Muscle of arm (tissue), 12 donors: ENCODE data around the gene AATF. TPM values are rescaled to one million over a fixed set of nuclear protein-coding genes. Genes with fewer than 3 reads are reported as not detected.

Experiments used
- DNase-seq: peaks from one replicate; pipeline ENCODE4 v3.0.0-alpha.2; 2013
- polyA plus RNA-seq, 12 donors: library from polyadenylated mRNA; unstranded; fragments of 120-200 nt; gene quantifications; one replicate each; pipeline ENCODE4 v1.2.1, GENCODE V29; 2013; ENCODE audit not compliant: insufficient read length in 12 of 12

AATF gene
- polyA plus RNA-seq, 12 donors, result 19.8 to 54.2 (median 22.9) TPM; not detected in 1

DNA sequence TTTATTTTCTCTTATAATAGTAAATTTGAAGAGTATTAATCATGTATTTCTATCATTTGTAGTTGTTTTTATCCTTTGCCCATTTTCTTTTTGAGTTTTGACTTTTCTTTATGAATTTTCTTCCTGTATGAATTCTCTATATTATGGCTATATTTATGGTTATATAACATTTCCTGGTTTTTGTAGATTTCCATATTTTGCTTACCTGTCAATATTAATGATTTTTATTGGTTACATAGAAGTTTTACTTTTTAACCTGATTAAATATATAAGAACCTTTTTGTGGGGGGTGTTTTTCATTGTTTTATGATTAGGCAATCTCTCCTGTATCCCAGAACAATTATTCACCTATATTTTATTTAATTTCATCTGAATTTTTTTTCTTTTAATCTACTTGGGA is 93.2 kb downstream of the AATF start:
- no peak for DNase-seq

GRCh38 chr17:37043201-37043600 is 94.4 kb downstream of the AATF start:
- no peak for DNase-seq

DNA sequence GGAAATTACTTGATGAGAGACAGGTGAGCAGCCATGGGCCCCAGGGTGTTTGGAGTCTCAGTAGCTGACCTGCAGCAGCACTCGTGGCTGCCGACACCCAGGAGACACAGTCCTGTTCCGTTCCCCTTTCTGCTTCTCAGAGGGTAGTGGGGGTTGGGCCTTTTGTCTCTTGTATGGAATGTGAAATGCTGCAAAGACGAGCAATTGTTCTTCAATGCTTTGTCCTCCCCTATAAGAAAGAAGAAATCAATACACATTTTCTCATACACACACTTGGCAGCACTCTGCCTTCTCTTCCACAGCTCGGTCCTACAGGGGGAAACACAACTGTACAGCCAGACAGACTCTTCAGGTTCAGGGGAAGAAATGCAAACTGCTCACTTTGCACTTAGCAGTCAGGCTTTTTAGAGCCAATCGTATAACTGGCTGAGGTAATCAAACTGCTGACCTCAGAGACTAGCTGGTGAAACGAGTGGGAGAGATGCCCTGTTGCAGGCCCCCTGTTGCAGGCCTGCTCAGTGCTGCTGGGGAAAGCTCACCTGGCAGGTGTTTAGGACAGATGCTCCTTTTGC is 96.7 kb downstream of the AATF start:
- no peak for DNase-seq

DNA sequence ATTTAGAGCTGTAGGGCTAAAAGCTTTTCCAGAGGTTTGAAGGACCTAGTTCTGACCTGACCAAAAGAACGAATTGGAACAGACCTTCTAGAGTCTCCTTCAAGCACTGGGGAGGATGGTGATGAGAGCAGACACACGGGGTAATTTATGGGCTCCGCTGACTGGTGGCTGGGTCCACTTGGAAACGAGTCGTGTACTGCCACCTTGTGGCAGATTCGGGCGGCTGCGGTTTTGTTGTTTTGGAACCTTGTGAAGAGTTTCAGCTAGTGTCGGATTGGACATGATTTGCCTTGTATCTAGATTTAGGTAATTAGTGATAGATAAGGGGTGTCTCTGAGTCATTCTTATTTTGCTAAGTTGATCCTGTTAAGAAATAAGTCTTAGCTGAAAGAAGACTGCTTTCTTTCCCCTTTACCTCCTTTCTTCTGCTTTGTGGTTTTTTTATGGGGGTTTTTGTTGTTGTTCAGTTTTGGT is 98.9 kb downstream of the AATF start:
- DNase-seq, result peak; percentile 83

GRCh38 chr17:37048811-37049210 is 100.1 kb downstream of the AATF start:
- DNase-seq, result no peak

DNA sequence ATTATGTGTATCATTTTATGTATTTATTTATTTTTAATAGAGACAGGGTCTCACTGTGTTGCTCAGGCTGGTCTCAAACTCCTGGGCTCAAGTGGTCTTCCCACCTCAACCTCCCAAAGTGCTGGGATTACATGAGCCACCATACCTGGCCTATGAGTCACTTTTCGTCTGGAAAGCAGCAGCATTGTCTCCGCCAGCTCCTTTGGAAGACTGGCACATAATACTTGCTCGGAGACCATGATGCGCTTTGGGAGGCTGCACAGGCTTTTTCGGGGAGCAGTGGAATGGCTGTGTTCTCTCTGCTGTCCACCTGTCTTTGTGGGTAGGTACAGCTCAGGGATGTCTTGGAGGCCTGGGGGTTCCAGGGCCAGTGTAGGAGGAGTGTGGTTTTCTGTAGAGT is 102.2 kb downstream of the AATF start:
- no peak for DNase-seq

DNA sequence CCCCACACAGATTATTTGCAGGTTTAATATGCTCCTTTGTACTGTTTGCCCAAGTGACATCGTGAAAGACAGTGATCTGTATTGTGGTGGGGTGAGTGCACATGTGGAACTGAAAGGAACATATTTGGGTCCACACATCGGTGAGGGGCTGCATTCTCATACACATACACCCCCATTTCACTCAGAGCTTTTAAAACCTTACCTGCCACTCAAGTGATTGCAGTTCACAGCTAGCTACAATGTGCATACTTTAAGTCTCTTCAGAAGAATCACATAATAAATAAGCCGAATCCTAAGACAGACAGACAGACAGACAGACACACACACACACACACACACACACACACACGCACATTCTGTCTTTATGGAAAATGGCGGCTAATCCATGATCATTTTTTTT is 102.6 kb downstream of the AATF start:
- DNase-seq, result no peak

- no peak for DNase-seq
These were observed 103.1 kb downstream of the AATF start for GRCh38 chr17:37051833-37052232.

GRCh38 chr17:37052450-37052849 is 103.7 kb downstream of the AATF start:
- DNase-seq, result no peak

DNA sequence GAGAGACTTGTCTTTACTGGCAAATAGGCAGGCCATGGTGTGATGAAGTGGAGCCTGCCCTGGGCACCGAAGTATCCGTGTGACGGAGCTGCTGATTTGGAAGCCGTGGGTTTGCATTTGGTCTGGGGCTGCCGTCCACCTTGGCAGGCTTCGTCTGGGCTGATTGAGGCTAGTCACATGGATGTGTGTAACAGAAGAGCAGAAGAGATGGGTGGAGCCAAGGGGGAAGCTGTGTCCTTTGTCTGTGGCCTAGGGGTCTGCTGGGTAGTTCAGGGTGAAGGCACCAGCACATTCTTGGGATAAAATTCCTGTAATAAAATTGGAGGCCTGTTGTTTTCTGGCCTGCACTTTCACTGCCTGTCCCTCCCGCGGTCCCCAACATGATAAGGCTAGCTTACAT is 106.1 kb downstream of the AATF start:
- DNase-seq, result no peak

DNA sequence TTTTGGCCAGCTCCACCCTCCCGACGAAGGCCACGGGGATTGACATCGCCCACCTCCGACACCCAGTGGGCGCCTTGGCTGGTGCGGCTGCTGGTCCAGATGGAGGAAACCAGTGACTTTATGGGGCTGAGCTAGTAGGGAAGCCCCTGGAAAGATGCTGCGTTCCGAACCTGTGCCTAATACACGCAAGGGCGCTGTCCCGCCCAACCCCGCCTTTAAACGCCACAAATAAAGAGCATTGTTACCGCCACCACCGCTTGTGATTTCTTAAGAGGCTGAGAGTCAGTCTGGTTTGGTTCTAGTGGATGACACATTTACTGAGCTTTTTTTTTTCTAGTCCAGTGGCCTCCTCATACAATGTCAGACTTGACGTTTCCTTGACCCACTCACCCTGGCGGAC is 107.9 kb downstream of the AATF start:
- DNase-seq, result no peak

GRCh38 chr17:37059493-37059892 is 110.7 kb downstream of the AATF start:
- DNase-seq, result no peak

DNA sequence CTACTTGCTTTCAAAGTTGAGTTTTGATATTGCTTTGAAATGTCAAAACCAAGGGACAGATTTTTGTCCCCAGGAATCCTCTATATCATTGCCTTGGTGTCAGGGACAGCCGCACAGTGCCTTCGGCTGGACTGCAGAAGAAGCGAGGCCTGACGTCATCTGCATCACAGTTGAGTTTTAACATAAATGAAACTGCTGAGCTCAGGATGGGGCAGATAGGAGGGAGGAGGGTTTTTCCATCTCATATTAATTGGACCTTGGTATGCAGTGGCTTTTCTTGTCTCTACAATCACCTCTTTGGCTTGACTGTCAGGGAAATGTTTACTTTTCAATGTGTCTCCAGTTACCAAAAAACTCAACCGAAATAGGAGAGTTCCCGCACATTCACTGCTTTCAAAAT is 111.3 kb downstream of the AATF start:
- DNase-seq, result no peak

DNA sequence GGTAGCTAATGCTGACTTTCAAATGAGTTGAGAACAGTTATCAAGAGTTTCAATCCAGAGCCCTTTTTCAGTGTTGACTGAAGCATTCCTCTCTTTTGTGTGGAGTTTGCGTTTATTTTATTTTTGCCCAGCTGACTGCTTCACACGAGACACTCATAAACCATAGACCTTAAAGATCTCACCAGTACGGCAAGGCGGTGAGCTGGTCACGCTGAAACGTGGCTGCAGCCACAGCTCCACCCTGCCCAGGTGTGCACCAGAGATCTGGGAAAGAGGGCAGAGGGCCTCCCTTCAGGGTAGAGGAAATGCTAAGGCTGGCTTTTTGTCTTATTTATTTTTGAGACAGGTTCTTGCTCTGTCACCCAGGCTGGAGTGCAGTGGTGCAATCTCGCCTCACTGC is 112.2 kb downstream of the AATF start:
- DNase-seq, result no peak

- DNase-seq, result no peak
These were observed 113.3 kb downstream of the AATF start for GRCh38 chr17:37062021-37062420.

GRCh38 chr17:37064206-37064605 is 115.5 kb downstream of the AATF start:
- no peak for DNase-seq

DNA sequence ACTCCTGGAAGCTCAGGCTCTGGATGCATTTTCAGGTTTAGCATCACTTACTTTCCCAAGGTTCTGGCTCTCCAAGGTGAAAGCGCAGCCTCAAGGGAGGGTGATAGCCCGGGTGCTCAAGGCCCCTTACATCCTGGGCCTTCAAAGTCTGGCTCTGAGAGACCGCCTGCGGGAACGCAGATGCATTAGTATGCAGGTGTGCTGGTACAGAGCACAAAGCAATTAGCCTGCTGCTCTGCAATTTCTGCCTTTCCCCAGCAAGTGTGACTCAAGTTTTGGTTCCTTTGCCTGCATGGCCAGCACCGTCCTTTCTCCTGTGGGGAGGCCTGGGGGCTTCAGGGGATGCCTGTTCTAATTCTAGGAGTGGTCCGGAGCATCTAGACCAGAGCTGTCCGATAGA is 116.2 kb downstream of the AATF start:
- no peak for DNase-seq

DNA sequence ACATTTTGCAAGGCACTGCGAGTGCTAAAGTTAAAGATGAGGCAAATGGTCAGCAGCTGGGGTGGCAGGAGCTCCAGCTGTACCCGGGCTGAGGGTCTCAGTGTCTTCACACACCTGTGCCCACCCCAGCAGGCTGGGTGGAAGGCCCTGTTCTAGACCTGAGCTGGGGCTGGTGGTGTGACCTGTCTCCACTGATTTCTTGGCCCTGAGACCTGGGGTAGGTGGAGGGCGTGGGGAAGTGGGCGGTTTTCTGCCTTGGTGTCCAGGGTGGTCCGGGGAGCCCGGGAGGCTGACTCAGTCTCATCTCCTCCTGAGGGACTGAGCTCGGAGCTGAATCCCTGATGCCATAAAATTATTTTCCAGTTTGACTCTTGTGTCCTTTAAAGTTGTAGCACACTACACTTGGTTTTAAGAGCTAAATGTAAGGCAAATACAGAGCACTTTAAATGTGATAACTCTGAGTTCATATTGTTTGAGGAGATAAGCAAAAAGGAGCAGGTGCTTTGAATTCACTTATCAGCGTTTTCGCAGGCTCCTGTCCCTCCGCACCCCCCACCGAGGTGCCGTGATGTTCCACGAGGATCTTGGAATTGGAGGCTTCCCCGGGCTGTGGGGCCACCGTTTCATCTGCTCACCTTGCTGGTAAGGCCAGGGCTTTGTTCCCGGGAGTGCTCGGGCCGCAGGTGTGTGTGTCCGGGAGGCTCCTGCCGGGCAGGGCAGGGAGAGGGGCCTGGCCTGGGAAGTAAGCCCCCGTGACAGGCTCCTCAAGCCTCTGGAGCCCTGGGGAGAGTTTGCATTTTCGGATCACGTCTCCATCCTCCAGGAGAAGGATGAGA is 117.0 kb downstream of the AATF start:
- no peak for DNase-seq

DNA sequence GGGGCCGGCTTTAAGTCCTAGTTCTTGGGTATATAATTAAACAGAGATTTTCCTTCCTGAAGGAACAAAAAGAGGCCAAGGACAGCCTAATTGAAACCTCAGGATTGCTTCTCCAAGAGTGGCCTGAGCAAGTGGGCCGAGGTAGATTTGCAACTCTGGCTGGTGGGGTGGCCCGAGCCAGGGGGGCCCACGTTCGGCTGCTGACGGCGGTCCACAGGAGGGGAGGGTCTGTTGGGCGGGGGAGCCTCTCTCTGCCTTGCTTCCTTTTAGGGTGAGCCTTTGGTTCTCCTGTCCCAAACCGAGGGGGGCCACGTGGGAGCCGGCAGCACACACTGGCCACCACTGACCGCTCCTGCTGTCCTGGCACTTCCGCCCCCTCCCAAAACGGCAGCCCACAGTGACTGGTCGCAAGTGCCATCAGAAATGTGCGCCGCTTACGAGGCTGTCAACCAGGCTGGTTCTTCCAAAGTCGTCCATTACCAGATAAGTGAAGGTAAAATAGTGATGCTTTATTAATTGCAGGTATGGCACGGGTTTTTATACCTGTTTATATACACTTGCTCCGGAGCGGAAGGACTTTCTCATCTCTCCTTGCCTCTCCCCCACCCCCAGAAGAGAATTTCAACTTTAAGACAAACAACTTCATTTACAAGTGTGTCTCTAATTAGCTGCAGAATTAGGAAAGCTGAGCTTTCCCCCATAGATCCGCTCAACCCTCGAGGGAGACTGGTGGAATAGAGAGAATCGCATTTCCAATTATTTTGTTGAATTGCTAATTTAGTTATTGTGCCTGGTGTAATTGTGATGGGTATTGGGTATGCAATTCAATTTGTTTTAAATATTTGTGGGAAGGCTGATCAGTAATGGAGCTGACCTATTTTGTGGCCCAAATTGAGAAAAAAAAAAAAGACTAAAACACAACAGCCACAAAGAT is 117.8 kb downstream of the AATF start:
- DNase-seq, result no peak

DNA sequence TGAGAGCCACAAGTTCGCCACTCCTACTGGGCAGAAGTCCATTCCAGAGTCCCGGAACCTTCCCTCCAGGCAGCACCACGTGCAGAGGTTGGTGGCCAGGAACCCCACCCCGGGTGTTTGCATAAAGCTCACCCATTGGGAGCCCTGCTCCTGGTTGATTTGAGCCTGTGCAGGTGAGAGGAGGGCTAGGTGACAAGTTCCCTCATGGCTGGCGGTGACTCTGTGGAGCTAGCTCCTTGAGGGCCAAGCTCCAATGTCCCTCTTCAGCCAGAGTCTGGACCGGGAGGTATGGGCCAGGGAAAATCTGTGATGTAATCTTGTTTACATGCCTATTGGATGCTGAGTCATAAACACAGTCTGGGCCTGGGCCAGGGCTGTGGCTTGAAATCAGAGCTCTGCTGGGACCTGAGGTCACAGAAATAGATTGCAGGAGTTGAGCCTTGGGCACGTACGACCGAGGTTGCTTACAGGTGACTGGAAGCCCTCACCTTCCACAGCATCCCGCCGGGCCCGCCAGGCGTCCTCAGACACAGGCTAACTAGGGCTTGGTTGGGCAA is 118.9 kb downstream of the AATF start:
- no peak for DNase-seq

DNA sequence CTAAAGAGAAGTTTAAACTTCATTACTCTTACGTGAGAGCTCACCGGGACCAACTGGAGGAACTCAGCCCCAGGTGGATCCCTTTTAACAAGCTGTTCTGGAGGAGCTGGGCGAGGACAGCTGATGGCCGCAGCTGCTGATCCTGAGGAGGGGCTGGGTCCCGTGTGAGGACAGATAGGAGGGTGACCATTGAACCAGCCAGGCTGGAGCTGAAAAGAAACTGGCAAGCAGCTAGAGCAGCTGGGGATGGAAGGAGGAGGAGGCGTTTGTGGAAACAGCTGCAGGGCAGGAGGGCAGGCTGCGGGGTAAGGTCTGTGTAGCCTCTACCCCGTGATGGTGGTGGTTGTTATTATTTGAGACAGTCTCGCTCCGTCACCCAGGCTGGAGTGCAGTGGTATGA is 119.5 kb downstream of the AATF start:
- DNase-seq, result no peak

DNA sequence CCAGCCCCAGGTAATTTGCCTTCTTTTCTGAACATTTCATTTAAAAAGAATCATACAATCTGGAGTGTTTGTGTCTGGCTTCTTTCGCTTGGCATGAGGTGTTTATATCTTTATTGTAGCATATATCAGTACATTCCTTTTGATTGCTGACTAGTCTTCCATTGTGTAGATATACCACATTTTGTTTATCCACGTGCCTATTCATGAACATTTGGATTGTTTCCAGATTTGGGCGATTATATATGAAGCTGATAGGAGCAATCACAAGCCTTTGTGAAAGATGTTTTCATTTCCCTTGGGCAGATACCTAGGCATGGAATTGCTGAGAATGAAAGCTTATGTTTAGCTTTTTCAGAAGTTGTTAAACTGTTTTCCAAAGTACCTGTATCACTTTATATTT is 120.3 kb downstream of the AATF start:
- DNase-seq, result no peak
